K562 (cell line): ENCODE measurements around the gene QPRT. TPM values are rescaled to one million over a fixed set of nuclear protein-coding genes. Genes with fewer than 3 reads are reported as not detected.
"Not testable (repeated sequence)": the region's sequence is repeated elsewhere in the genome, so short reads cannot be mapped to it uniquely, and the experiment has no call there.

Experiments
- ATAC-seq: fragments of 200-7000 bp; cut with Tn5 transposase; 3 replicates; pipeline ENCODE4 v1.9.1; 2020; ENCODE audit warnings: moderate library complexity
- BruUV-seq: library from RNA; stranded (reverse); fragments of 400-500 nt; replicated peaks from 2 replicates; lab custom pipeline; 2021; lab: Mats Ljungman, UMichigan
- CTCF ChIA-PET: fragments of 300-600 bp; formaldehyde crosslinking; extraction: SDS; loops from one replicate; lab custom pipeline; 2021; ENCODE audit warnings: low intra/inter-chr PET ratio; lab: Yijun Ruan, JAX
- POLR2A ChIA-PET: fragments of 300-600, 350-650 bp; sonication (Branson Sonifier 250); formaldehyde crosslinking; extraction: SDS; loops from one replicate; lab custom pipeline; 2021; ENCODE audit warnings: antibody characterized with exemption, inconsistent platforms; lab: Yijun Ruan, JAX
- DNase-seq, 4 experiments: peaks; one replicate each; pipeline versions ENCODE4 v3.0.0 to v3.0.0-alpha.2; 2011 to 2018; ENCODE audit warnings: low spot score in 3 of 4, mixed read lengths in 3 of 4; ENCODE audit errors: extremely low read depth in 1 of 4
- FAIRE-seq: peaks from 2 replicates; lab custom pipeline; 2011; peaks lifted over from hg19 to GRCh38; lab: Jason Lieb, UNC
- H2AFZ ChIP-seq: 2 replicates; pipeline ENCODE4 v1.6.0; 2011; ENCODE audit warnings: low read depth, low read length, control low read depth, inconsistent platforms
- H3K27ac ChIP-seq: fragments of 200-600 bp; 3 replicates; pipeline ENCODE4 v1.8.0; 2011; ENCODE audit warnings: low read depth, mild to moderate bottlenecking, control low read depth, inconsistent platforms, low read length, moderate library complexity, mixed read lengths; ENCODE audit errors: extremely low read depth
- H3K27me3 ChIP-seq, 2 experiments: fragments of 300-600 bp in 1 of 2; 2 replicates in 1 of 2; 3 replicates in 1 of 2; pipeline versions ENCODE4 v1.6.0 to v1.8.0; 2011; ENCODE audit warnings: inconsistent platforms in 2 of 2, low read length in 2 of 2, mild to moderate bottlenecking in 1 of 2, mixed read lengths in 1 of 2, moderate library complexity in 1 of 2; ENCODE audit not compliant: control insufficient read depth in 2 of 2, insufficient read depth in 2 of 2
- H3K36me3 ChIP-seq: fragments of 300-600 bp; 3 replicates; pipeline ENCODE4 v1.8.0; 2011; ENCODE audit warnings: mild to moderate bottlenecking, low read length, inconsistent platforms; ENCODE audit not compliant: control insufficient read depth, insufficient read depth
- H3K4me1 ChIP-seq, 2 experiments: fragments of 200-600 bp in 1 of 2; replicated peaks in 1 of 2; 2 replicates in 1 of 2; 3 replicates in 1 of 2; pipeline versions ENCODE4 v1.5.1 to v1.8.0; 2011; ENCODE audit warnings: inconsistent platforms in 2 of 2, low read length in 2 of 2, mild to moderate bottlenecking in 1 of 2, mixed read lengths in 1 of 2, moderate library complexity in 1 of 2; ENCODE audit not compliant: control insufficient read depth in 2 of 2, insufficient read depth in 2 of 2
- H3K4me2 ChIP-seq: 2 replicates; pipeline ENCODE4 v1.6.1; 2011; ENCODE audit warnings: low read length, control low read depth, inconsistent platforms, mixed read lengths; ENCODE audit not compliant: insufficient read depth
- H3K4me3 ChIP-seq: fragments of 200-600 bp; sonication (generic), shearing (Covaris generic); 2 replicates; pipeline ENCODE4 v1.5.1; 2016; ENCODE audit warnings: control low read depth, inconsistent platforms
- H3K79me2 ChIP-seq: fragments of 200-600 bp; 3 replicates; pipeline ENCODE4 v1.8.0; 2011; ENCODE audit warnings: low read length, inconsistent platforms; ENCODE audit not compliant: control insufficient read depth, insufficient read depth
- H3K9ac ChIP-seq, 2 experiments: 2 replicates each; pipeline versions ENCODE4 v1.6.0 to v1.6.1; 2011; ENCODE audit warnings: low read depth in 2 of 2, low read length in 2 of 2, control low read depth in 1 of 2, inconsistent platforms in 1 of 2, mild to moderate bottlenecking in 1 of 2, mixed read lengths in 1 of 2; ENCODE audit not compliant: insufficient read depth in 1 of 2
- H3K9me1 ChIP-seq: one replicate; pipeline ENCODE4 v1.6.0; 2011; ENCODE audit warnings: inconsistent platforms, mild to moderate bottlenecking, low read length, moderate library complexity; ENCODE audit not compliant: control insufficient read depth, insufficient read depth
- H3K9me3 ChIP-seq: replicated peaks from 2 replicates; pipeline ENCODE4 v1.5.1; 2011; ENCODE audit warnings: low read depth, low read length, inconsistent platforms; ENCODE audit not compliant: control insufficient read depth, insufficient read depth
- H4K20me1 ChIP-seq: replicated peaks from 2 replicates; pipeline ENCODE4 v1.6.1; 2011; ENCODE audit warnings: low read length, inconsistent platforms, mixed read lengths; ENCODE audit not compliant: control insufficient read depth, insufficient read depth
- CXXC5 ChIP-seq: fragments of 250-450 bp; sonication (Bioruptor Pico); IDR thresholded peaks from 2 replicates; pipeline ENCODE4 v1.8.0; 2022; ENCODE audit warnings: inconsistent platforms, mild to moderate bottlenecking, moderate library complexity
- POLR2G ChIP-seq: fragments of 200-400 bp; formaldehyde crosslinking; IDR thresholded peaks from 2 replicates; pipeline ENCODE4 v1.6.1; 2017; ENCODE audit warnings: low read depth, mild to moderate bottlenecking, antibody characterized with exemption, low read length, moderate library complexity
- PRMT5 ChIP-seq: sonication (generic); formaldehyde crosslinking; IDR thresholded peaks from 2 replicates; pipeline ENCODE4 v1.5.0; 2020; ENCODE audit warnings: missing genetic modification reagents
- RBM14 ChIP-seq: fragments of 200-400 bp; formaldehyde crosslinking; IDR thresholded peaks from 2 replicates; pipeline ENCODE4 v1.6.1; 2018; ENCODE audit warnings: low read depth, mild to moderate bottlenecking, low read length, moderate library complexity, borderline replicate concordance; ENCODE audit not compliant: insufficient read depth
- RBM15 ChIP-seq: fragments of 200-400 bp; formaldehyde crosslinking; IDR thresholded peaks from 2 replicates; pipeline ENCODE4 v1.6.1; 2018; ENCODE audit warnings: mild to moderate bottlenecking, low read length, moderate library complexity; ENCODE audit not compliant: insufficient read depth
- RBM22 ChIP-seq: fragments of 200-400 bp; formaldehyde crosslinking; IDR thresholded peaks from 2 replicates; pipeline ENCODE4 v1.6.1; 2018; ENCODE audit warnings: low read length, low read depth; ENCODE audit not compliant: poor library complexity, severe bottlenecking
- SUPT5H ChIP-seq: fragments of 450-650 bp; IDR thresholded peaks from 2 replicates; pipeline ENCODE4 v1.6.1; 2016
- ZBTB17 ChIP-seq: fragments of 450-650 bp; formaldehyde crosslinking; IDR thresholded peaks from 2 replicates; pipeline ENCODE4 v1.4.0; 2020; ENCODE audit warnings: mild to moderate bottlenecking
- ZFP30 ChIP-seq: fragments of 250-450 bp; sonication (Bioruptor Pico); IDR thresholded peaks from 2 replicates; pipeline ENCODE4 v1.8.0; 2022; ENCODE audit warnings: moderate library complexity, mild to moderate bottlenecking, inconsistent platforms, borderline replicate concordance
- ZNF121 ChIP-seq: sonication (generic); formaldehyde crosslinking; conservative IDR thresholded peaks from 2 replicates; pipeline ENCODE4 v1.8.0; 2022; ENCODE audit warnings: missing genetic modification reagents
- WGBS: fragments of 100-300 bp; shearing (Covaris generic); methylation state at CpG from one replicate; pipeline ENCODE4 v1.1.6; 2016; ENCODE audit warnings: low coverage, mixed read lengths; ENCODE audit not compliant: insufficient coverage; ENCODE audit errors: missing lambda C conversion rate; 5-methylcytosine and 5-hydroxymethylcytosine counted together
- in situ Hi-C: fragments of 300-500 bp; cut with MboI; formaldehyde crosslinking; loops from 4 replicates; pipeline ENCODE4 v1.15.0; 2018; ENCODE audit warnings: inconsistent platforms, mixed read lengths
- intact Hi-C: fragments of 100-400 bp; cut with micrococcal nuclease; formaldehyde crosslinking; loops from 2 replicates; pipeline ENCODE4 v1.14.2; 2022
- polyA plus RNA-seq, 8 experiments: library from polyadenylated mRNA; depleted of rRNA in 4 of 8; stranded (reverse) in 5 of 8; unstranded in 3 of 8; fragments of >200 nt; fragmentation: Nextera tagmentation in 2 of 8; fragmentation: Illumina TruSeq in 1 of 8; extraction: Ambion mirVana in 2 of 8; extraction: Trizol in 1 of 8; gene quantifications; 2 replicates each; pipeline versions ENCODE4 v1.2.1 to v1.2.3, GENCODE V29; 2011 to 2014; ENCODE audit warnings: inconsistent platforms in 1 of 8, missing spikeins in 1 of 8
- total RNA-seq, 7 experiments: library from RNA; depleted of rRNA in 6 of 7; stranded (reverse); fragments of >200 nt in 6 of 7; fragmentation: Illumina TruSeq in 2 of 7; extraction: Trizol in 2 of 7; gene quantifications; 2 replicates each; pipeline versions ENCODE4 v1.2.1 to v1.2.3, GENCODE V29; 2011 to 2021; ENCODE audit warnings: low replicate concordance in 1 of 7
- TF ChIP-seq, protein P1 (sequence below): sonication (generic); formaldehyde crosslinking; IDR thresholded peaks from 2 replicates; pipeline ENCODE4 v1.8.0; 2022; ENCODE audit warnings: missing genetic modification reagents, mild to moderate bottlenecking, borderline replicate concordance
- TF ChIP-seq, protein P2 (sequence below): fragments of 250-450 bp; sonication (Bioruptor Pico); IDR thresholded peaks from 2 replicates; pipeline ENCODE4 v1.5.0; 2021

The QPRT gene
- total and polyA plus RNA-seq, 9 of the 15 experiments (the other 6 are each of a cell fraction or from before 2014, with no cell fraction given): 7.7 to 112 (median 64.1) TPM

- POLR2A ChIA-PET: interaction anchor here (1.4 kb wide), 1 partner anchor 34 kb away, joined by 4 read pairs; no protein-coding TSS in a partner anchor
- CTCF ChIA-PET: not testable (repeated sequence)
Observed at GRCh38 chr16:29695675-29696074, 16.7 kb downstream of the QPRT start.

GRCh38 chr16:29696881-29697331 is 17.9 kb downstream of the QPRT start:
- H4K20me1 ChIP-seq: 0 out of 2 replicates have a peak, but pooled peaks cover under 1% of the 10 kb centered on the region
- peaks cover 28% of the 10 kb centered on the region; the same call in 2 of the 3 replicates for H3K36me3 ChIP-seq
- POLR2A ChIA-PET: no interaction called here
- no peak for DNase-seq
- H3K27ac ChIP-seq: no peak overlapping the region
- no peak for ATAC-seq
- no TSS peak for BruUV-seq
- H3K27me3 ChIP-seq: no peaks in the 10 kb centered on the region
- in situ Hi-C loops (loop anchor here (10.0 kb wide), 1 partner anchor 328 kb away; the partner anchor contains the start of gene C16orf92), intact Hi-C loops (loop anchor here (5.0 kb wide), 1 partner anchor 35 kb away; the partner anchor contains the start of gene SPN)
- H3K4me1 ChIP-seq: peaks cover 17 to 37% of the 10 kb centered on the region in 2 experiments
- H3K79me2 ChIP-seq: peaks cover 12% of the 10 kb centered on the region
- H2AFZ ChIP-seq: no peak overlapping the region
- peaks cover under 1% of the 10 kb centered on the region for H3K9me1 ChIP-seq
- H3K4me3 ChIP-seq: no peak overlapping the region
- no peak overlapping the region for H3K4me2 ChIP-seq
- FAIRE-seq: no peak
- WGBS: 93% methylated on average over 16 of the region's 21 CpGs
- H3K9ac ChIP-seq: no peak overlapping the region
- 0 out of 2 replicates have a peak, but pooled peaks cover 1% of the 10 kb centered on the region for H3K9me3 ChIP-seq
- CTCF ChIA-PET: no interaction called here
- TF ChIP-seq CXXC5 (no peak), ZBTB17 (CRISPR knock-in tag) (no peak), POLR2G (peak; percentile 73), RBM14 (0 out of 2 replicates have a peak, but pooled peaks have one; percentile 36), SUPT5H (no peak), RBM22 (peak; percentile 84), PRMT5 (CRISPR knock-in tag) (no peak), RBM15 (no peak), ZFP30 (CRISPR knock-in tag) (no peak)
- TF ChIP-seq, protein P1, sequence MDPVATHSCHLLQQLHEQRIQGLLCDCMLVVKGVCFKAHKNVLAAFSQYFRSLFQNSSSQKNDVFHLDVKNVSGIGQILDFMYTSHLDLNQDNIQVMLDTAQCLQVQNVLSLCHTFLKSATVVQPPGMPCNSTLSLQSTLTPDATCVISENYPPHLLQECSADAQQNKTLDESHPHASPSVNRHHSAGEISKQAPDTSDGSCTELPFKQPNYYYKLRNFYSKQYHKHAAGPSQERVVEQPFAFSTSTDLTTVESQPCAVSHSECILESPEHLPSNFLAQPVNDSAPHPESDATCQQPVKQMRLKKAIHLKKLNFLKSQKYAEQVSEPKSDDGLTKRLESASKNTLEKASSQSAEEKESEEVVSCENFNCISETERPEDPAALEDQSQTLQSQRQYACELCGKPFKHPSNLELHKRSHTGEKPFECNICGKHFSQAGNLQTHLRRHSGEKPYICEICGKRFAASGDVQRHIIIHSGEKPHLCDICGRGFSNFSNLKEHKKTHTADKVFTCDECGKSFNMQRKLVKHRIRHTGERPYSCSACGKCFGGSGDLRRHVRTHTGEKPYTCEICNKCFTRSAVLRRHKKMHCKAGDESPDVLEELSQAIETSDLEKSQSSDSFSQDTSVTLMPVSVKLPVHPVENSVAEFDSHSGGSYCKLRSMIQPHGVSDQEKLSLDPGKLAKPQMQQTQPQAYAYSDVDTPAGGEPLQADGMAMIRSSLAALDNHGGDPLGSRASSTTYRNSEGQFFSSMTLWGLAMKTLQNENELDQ: no peak
- TF ChIP-seq, protein P2, sequence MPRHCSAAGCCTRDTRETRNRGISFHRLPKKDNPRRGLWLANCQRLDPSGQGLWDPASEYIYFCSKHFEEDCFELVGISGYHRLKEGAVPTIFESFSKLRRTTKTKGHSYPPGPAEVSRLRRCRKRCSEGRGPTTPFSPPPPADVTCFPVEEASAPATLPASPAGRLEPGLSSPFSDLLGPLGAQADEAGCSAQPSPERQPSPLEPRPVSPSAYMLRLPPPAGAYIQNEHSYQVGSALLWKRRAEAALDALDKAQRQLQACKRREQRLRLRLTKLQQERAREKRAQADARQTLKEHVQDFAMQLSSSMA (CRISPR knock-in tag): no peak

More at GRCh38 chr16:29695675-29696074, 16.7 kb downstream of the QPRT start:
- Histone ChIP-seq H3K4me1 (peaks cover 19 to 40% of the 10 kb centered on the region in 2 experiments), H3K36me3 (peaks cover 36% of the 10 kb centered on the region; the same call in 2 of the 3 replicates), H3K79me2 (peaks cover 24% of the 10 kb centered on the region)
- H3K27ac ChIP-seq, H3K9me1 ChIP-seq, DNase-seq, H3K9ac ChIP-seq, H3K4me3 ChIP-seq, H3K27me3 ChIP-seq, FAIRE-seq, H3K9me3 ChIP-seq, BruUV-seq, ATAC-seq, H3K4me2 ChIP-seq, H2AFZ ChIP-seq, H4K20me1 ChIP-seq: not testable (repeated sequence)
- intact Hi-C loops (loop anchor here (5.0 kb wide), 1 partner anchor 33 kb away; the partner anchor contains the start of gene SPN), in situ Hi-C loops (loop anchor here (10.0 kb wide), 1 partner anchor 329 kb away; the partner anchor contains the start of gene C16orf92)
- 89% methylated on average over 3 of the region's 3 CpGs for WGBS
- TF ChIP-seq ZNF121 (CRISPR knock-in tag): peak; percentile 72
